Esophagus squamous epithelium (tissue), 4 donors: Measurements from ENCODE around the gene DOCK3.

ENCODE experiments used
- POLR2A ChIP-seq, 4 donors: fragments of 450-650 bp; IDR thresholded peaks; one replicate each; pipeline ENCODE4 v1.6.1; 2017; ENCODE audit warnings: antibody characterized with exemption in 4 of 4, mild to moderate bottlenecking in 4 of 4, moderate library complexity in 3 of 4
- TF ChIP-seq, protein P1 (sequence below), 6 experiments: fragments of 450-650 bp in 4 of 6; fragments of 200-600 bp in 2 of 6; sonication (generic) in 2 of 6; IDR thresholded peaks; one replicate each; pipeline ENCODE4 v1.5.1; 2016 to 2019; ENCODE audit warnings: antibody characterized with exemption in 6 of 6, mild to moderate bottlenecking in 4 of 6, moderate library complexity in 4 of 6

GRCh38 chr3:51146781-51147180 is 472.1 kb downstream of the DOCK3 start:
- no peak for TF ChIP-seq POLR2A (IDR thresholded peaks at IDR 0.05)
- TF ChIP-seq, protein P1, sequence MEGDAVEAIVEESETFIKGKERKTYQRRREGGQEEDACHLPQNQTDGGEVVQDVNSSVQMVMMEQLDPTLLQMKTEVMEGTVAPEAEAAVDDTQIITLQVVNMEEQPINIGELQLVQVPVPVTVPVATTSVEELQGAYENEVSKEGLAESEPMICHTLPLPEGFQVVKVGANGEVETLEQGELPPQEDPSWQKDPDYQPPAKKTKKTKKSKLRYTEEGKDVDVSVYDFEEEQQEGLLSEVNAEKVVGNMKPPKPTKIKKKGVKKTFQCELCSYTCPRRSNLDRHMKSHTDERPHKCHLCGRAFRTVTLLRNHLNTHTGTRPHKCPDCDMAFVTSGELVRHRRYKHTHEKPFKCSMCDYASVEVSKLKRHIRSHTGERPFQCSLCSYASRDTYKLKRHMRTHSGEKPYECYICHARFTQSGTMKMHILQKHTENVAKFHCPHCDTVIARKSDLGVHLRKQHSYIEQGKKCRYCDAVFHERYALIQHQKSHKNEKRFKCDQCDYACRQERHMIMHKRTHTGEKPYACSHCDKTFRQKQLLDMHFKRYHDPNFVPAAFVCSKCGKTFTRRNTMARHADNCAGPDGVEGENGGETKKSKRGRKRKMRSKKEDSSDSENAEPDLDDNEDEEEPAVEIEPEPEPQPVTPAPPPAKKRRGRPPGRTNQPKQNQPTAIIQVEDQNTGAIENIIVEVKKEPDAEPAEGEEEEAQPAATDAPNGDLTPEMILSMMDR (IDR thresholded peaks at IDR 0.05), result no peak
